KOPT-K1 (cell line): ENCODE measurements around the gene NEDD4L.
"Not testable (repeated sequence)": the region's sequence is repeated elsewhere in the genome, so short reads cannot be mapped to it uniquely, and the experiment has no call there.

Experiments
- H3K27ac ChIP-seq: fragments of 200-600 bp; sonication (generic); 2 replicates; pipeline ENCODE4 v1.5.1; 2016; ENCODE audit warnings: antibody characterized with exemption, mild to moderate bottlenecking, low read depth, low read length; ENCODE audit not compliant: poor library complexity, severe bottlenecking
- H3K36me3 ChIP-seq: fragments of 200-600 bp; sonication (generic); 2 replicates; pipeline ENCODE4 v1.5.1; 2017; ENCODE audit warnings: antibody characterized with exemption, mild to moderate bottlenecking, low read length, moderate library complexity; ENCODE audit not compliant: insufficient read depth
- H3K9me3 ChIP-seq: fragments of 200-600 bp; sonication (generic); 2 replicates; pipeline ENCODE4 v1.5.1; 2017; ENCODE audit warnings: antibody characterized with exemption, low read length, mild to moderate bottlenecking; ENCODE audit not compliant: insufficient read depth, poor library complexity, severe bottlenecking

Gene NEDD4L

DNA sequence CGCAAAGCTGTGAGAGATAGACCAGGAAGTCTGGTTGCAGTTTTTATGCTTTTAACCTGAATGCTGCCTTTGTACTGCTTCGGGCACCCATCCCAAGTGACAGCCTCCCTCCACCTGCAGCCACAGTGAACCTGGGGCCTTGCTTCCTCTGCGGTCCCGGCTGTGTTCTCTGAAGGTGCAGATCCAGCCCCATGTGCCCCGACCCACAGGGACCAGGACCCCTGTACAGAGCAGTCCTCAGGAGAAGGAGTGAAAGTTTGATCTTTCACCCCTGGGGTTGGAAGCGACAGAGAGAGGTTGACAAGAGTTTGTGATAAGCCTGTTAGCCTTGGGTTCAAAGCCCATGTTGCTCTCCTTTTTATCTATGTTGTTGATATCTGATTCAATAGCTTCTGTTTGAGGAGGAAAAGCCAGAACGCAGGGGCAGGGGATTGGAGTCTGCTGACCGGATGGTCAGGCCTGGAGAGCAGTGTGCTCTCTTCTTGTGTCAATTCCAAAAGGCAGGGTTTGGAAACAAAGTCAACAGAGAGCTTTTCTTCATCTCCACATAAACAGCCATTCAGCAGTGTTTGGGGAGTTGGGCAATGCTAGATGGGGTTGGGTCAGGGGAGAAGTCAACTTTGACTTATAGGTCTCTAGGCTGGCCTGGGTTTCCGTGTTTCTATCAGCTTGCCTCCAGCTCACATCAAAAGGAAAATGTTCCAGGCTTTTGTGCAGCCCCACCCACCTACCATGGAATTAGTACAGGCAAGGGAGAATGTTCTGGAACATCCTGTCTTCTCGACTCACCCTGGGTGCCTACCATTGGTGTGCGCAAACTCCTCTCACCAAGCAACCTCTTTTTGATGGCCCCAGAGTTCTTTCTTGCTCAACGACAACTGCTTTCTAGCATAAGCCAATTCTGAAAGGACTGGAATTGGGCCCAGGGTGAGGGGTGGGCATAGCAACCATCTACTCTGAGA is 369.9 kb downstream of the NEDD4L start:
- H3K27ac ChIP-seq, result no peak overlapping the region
- H3K9me3 ChIP-seq, result no peaks in the 10 kb centered on the region
- H3K36me3 ChIP-seq, result no peaks in the 10 kb centered on the region

DNA sequence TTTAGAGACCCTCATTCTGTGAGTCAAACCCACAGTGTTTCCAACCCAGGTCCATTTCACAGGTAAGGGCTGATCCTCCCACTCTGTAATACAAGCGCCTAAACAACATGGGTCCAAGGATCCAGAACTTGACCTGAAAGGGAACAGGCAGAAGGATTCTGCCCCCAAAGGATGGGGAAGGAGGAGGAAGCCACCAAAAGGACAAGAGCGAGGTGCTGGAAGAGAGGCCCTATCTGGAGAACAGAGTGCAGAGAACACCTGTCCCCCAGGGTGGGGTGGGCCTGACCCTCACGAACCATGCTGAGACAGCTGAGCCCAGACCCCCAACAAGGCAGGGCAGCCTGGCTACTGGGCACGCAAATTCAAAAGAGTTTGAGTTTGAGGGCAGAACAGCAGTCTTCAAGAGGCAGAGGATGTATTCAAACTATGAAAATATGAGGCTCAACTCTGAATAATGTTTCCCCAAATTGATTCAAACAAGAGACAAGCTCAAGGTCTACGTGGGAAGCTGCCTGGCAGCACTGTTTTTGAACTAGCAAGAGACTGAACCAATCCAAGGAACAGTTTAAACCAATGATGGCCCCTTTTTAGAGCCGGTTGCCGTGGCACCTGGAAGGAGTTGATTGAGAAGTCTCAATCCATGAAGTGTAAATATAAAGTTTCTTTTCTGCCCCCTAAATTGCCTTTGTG is 372.1 kb downstream of the NEDD4L start:
- no peak overlapping the region for H3K27ac ChIP-seq
- H3K36me3 ChIP-seq, result no peaks in the 10 kb centered on the region
- H3K9me3 ChIP-seq, result no peaks in the 10 kb centered on the region

DNA sequence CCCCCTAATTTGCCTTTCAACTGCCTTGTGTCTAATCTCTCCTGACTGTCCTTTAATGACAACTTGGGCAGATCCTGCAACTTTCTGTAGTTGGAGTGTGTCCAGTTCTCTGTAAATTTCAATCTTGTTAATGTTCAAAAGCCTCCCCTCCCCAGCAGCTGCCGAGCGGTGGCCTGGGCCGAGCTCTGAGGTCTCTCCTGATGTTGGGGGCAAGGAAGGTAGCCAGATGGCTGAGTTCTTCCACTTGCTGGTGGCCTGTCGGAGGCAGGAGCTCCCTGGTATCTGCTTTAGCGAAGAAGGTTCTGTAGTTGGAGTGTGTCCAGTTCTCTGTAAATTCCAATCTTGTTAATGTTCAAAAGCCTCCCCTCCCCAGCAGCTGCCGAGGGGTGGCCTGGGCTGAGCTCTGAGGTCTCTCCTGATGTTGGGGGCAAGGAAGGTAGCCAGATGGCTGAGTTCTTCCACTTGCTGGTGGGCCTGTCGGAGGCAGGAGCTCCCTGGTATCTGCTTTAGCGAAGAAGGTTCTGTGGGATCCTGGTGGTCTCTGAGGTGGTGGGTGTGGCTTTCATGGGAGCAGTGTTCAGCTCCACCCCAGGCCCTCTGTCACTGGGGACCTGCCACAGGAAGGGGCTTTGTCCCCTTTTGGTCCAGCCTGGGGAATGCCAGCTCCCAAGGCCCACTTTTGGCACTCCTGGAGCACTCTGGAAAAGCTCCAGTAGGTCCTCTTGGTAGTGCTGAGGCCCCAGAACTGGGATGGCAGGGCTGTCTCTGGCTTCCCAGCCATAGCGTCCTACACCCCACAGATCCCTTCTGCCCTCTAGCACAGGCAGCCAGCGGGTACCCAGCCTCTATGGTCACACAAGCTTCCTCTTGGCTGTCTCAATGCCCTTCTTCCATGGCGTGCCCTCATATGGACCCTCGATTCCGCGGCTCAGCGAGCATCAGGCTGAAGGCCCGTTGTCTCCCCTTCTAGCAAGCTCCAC is 373.0 kb downstream of the NEDD4L start:
- no peaks in the 10 kb centered on the region for H3K9me3 ChIP-seq

DNA sequence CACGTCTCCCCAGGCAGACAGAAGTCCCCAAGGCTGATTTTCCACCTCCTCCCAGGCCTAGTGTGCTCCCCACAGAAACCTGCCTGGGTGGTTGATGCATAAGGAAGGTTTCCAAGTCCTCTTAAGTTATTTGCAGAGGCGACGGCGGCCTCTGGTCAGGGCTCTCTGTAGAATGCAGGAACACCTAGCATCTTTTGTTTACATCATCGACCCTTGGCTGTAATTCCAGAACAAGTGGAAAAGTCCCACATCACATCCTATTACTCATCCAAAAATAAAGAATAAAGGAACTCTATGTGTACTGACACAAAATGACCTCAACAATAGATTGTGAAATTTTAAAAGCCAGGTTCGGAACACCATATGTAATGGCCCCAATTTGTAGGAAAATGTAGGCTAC is 373.7 kb downstream of the NEDD4L start:
- Histone ChIP-seq H3K9me3 (no peaks in the 10 kb centered on the region), H3K27ac (no peak overlapping the region)

More for the DNA sequence above, 373.0 kb downstream of the NEDD4L start:
- no peaks in the 10 kb centered on the region for H3K36me3 ChIP-seq
- no peak overlapping the region for H3K27ac ChIP-seq

DNA sequence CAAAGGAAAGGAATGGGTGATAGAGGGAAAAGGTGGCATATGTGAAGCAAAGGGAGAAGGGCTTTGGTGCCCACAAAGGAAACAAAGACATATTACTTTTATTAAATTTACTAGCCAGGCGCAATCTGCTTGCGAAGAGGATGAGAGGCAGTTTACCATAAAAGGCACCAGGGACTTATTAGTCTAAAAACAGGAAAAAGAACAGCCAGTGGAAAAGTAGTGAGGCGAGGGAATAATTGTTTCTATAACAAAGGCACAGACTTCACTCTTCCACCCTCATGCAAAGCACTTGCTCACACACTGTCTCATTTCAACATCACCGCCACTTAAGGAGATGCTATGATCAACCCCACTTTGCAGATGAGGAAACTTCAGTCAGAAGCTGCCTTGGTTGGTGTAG is 374.3 kb downstream of the NEDD4L start:
- Histone ChIP-seq H3K27ac (no peak overlapping the region), H3K36me3 (no peaks in the 10 kb centered on the region)

More for the DNA sequence above, 373.7 kb downstream of the NEDD4L start:
- no peaks in the 10 kb centered on the region for H3K36me3 ChIP-seq

DNA sequence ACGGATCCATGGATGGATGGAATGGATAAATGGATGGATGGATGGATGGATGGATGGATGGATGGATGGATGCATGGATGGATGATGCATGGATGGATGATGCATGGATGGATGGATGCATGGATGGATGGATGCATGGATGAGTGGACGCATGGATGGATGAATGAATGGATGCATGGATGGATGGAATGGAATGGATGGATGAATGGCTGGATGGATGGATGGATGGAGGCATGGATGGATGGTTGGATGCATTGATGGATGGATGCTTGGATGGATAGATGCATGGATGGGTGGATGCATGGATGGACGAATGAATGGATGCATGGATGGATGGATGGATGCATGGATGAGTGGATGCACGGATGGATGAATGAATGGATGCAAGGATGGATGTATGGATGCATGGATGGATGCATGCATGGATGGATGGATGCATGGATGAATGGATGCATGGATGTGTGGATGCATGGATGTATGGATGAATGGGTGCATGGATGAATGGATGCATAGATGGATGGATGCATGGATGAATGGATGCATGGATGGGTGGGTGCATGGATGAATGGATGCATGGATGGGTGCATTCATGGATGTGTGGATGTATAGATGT is 375.7 kb downstream of the NEDD4L start:
- Histone ChIP-seq H3K36me3 (no peaks in the 10 kb centered on the region), H3K27ac (no peak overlapping the region), H3K9me3 (no peaks in the 10 kb centered on the region)

More for the DNA sequence above, 374.3 kb downstream of the NEDD4L start:
- H3K9me3 ChIP-seq, result no peaks in the 10 kb centered on the region

DNA sequence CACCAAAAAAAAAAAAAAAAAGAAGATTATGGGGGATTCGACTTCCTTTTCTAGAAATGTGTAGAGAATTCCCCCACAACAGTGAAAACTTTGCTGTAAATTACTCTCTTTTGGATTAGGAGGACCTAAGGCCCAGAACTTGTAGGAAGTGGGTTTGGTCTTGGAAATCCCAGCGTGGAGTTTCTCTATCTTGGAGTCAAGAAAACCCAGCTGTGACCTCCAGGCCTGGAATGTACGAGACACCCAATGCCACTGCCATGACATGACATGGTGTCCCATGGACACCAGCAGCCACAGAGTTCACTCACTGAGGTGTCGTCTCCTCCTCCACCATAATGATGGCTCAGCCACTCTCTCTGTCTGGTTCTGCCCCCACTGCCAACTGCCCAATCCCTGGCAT is 382.6 kb downstream of the NEDD4L start:
- H3K27ac ChIP-seq, result no peak overlapping the region
- H3K36me3 ChIP-seq, result no peaks in the 10 kb centered on the region
- no peaks in the 10 kb centered on the region for H3K9me3 ChIP-seq

DNA sequence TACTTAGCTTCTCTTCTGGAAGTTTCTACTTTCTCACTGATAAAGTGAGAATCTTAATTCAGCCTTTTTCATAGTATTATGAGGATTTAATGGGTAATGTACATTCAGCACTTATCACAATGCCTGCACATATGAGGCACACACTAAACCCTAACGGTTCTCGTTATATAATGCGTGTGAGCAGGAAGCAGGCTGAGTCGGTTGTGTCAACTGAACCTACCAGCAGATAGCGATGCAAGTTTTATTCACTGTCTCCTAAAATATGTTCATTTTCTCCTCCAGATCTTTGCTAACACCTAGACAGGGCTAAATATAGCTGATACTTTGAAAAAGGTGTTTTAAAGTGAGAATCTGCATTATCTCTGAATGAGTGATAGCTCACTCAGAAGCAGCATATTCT is 383.3 kb downstream of the NEDD4L start:
- Histone ChIP-seq H3K27ac (no peak overlapping the region), H3K36me3 (no peaks in the 10 kb centered on the region), H3K9me3 (no peaks in the 10 kb centered on the region)

DNA sequence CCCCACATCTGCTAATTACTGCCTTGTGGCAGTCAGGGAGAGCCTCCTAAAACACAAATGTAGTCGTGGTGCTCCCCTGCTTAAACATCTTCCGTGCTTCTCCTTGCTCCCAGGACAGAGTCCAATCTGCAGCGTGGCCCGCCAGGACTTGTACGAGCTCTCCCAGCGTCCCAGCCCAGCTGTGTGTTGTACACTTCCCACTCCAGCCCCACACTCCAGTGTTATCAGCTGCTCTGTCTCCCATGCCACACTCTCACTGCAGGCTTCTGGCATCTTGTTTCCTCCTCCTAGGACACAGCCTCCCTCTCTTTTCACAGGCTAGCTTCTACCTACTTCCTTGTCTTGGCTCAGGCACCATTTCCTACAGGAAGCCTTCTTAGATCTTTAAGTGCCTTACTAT is 385.4 kb downstream of the NEDD4L start:
- H3K27ac ChIP-seq, result no peak overlapping the region
- H3K9me3 ChIP-seq, result no peaks in the 10 kb centered on the region

DNA sequence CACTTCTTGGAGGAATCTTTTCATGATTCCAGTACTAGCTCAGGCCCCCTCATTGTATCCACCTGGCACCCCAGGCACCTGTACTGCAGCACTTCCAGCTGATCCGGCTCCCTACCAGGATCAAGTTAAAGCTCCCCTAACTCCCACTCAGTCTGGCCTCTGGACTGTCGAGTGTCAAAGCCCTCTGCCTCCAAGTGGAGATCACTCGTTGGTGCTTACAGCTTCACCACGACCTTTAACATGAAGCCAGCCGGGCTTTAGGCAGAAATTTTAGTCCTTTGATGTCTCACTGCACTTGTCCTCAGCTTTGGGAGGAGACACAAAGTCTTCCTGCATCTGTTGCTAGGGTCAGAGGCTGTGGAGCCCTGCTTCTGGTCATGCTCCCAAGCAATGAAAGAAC is 387.2 kb downstream of the NEDD4L start:
- Histone ChIP-seq H3K9me3 (no peaks in the 10 kb centered on the region), H3K27ac (no peak overlapping the region), H3K36me3 (no peaks in the 10 kb centered on the region)

More for the DNA sequence above, 385.4 kb downstream of the NEDD4L start:
- no peaks in the 10 kb centered on the region for H3K36me3 ChIP-seq

DNA sequence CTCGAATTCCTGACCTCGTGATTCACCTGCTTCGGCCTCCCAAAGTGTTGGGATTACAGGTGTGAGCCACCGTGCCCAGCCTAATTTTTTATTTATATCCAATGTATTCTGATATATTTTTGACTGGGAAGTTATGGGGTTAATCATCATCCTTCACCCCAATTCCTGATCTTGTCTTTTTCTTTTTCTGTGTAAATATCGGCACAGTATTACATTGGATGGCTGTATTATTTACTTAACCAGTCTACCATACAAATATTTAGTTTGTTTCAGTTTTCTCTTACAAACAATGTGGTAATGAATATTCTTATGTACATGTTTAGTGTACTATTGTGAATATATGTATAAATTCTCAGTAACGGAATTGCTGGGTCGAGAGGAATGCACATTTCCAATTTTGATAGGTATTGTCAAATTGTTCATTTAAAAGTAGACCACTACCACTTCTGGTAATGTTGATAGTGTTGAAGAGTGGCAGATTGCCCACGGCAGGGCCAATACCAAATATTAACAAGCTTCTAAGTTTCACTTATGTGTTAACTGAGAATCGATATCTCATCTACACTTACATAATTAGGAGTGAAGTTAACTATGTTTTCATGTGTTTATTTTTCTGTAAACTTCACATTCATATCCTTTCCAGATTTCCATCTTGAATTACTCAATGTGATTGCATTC is 388.2 kb downstream of the NEDD4L start:
- H3K27ac ChIP-seq, result no peak overlapping the region
- H3K9me3 ChIP-seq, result no peaks in the 10 kb centered on the region
- H3K36me3 ChIP-seq, result no peaks in the 10 kb centered on the region

DNA sequence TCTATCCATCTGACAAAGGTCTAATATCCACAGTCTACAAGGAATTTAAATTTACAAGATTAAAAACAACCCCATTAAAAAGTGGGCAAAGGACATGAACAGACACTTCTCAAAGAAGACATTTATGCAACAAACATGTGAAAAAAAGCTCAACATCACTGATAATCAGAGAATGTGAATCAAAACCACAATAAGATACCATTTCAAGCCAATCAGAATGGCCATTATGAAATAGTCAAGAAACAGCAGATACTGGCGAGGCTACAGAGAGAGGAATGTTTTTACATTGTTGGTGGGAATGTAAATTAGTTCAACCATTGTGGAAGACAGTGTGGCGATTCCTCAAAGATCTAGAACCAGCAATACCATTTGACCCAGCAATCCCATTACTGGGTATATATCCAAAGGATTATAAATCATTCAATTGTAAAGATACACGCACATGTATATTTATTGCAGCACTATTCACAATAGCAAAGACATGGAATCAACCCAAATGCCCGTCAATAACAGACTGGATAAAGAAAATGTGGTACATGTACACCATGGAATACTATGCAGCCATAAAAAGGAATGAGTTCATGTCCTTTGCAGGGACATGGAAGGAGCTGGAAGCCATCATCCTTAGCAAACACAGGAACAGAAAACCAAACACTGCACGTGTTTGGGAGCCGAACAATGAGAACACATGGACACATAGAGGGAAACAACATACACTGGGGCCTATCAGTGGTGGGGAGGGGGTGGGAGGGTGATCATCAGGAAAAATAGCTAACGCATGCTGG is 391.4 kb downstream of the NEDD4L start:
- not testable (repeated sequence) for H3K27ac ChIP-seq, H3K36me3 ChIP-seq, H3K9me3 ChIP-seq

DNA sequence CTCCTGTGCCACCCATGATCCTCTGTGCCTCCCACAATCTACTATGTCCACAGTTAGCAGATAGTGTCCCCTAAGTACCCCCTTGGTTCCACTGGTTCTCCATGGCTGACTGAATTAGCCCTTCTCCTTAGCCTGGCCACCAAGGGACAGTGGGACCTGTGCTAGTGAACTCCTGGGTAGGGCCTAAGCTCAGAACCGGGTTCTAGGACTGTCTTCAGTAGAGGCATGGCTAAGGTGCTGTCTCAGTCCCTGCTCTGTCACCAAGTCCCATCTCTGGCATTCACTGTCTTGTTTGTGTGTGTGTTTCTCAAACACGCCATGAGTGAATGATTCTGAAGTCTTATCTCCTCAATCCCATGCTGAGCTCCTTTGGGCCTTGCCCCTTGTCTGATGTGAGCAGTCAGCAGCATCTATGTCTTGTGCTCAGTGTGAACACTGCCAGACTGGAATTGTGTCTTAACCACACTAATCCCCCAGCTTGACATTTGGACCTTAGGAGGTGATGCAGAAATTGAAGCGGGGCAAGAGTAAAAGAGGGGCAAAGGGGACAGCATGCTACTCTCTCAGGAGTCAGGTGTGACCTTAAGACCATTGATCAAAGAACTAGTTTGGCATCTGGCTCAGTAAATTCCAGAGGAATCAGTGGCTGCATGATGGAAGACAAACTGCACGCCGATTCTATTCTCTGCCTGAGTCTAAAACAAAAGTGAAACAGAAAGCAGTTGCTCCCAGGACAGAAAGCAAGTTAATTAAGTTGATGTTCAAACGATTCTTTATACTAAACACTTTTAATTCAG is 394.3 kb downstream of the NEDD4L start:
- no peaks in the 10 kb centered on the region for H3K9me3 ChIP-seq
- peak overlapping the region; percentile 28 for H3K27ac ChIP-seq
- H3K36me3 ChIP-seq, result no peaks in the 10 kb centered on the region
